HFF-Myc (cell line): ENCODE measurements around the gene EVI5.

Experiments
- DNase-seq: peaks from one replicate; pipeline ENCODE4 v3.0.0-alpha.2; 2011; ENCODE audit warnings: low read depth; ENCODE audit errors: extremely low read depth
- H3K4me3 ChIP-seq: replicated peaks from 2 replicates; pipeline ENCODE4 v1.5.1; 2011; ENCODE audit warnings: low read depth, mild to moderate bottlenecking, control low read depth, low read length
- CTCF ChIP-seq: IDR thresholded peaks from 2 replicates; pipeline ENCODE4 v1.5.1; 2012; ENCODE audit warnings: mild to moderate bottlenecking, low read depth, low read length, control low read depth; ENCODE audit errors: missing control alignments

Gene EVI5

GRCh38 chr1:92494485-92495141 lies 290.3 kb downstream of the EVI5 start:
- TF ChIP-seq CTCF, result no peak
- no peak for DNase-seq
- H3K4me3 ChIP-seq, result no peak overlapping the region

DNA sequence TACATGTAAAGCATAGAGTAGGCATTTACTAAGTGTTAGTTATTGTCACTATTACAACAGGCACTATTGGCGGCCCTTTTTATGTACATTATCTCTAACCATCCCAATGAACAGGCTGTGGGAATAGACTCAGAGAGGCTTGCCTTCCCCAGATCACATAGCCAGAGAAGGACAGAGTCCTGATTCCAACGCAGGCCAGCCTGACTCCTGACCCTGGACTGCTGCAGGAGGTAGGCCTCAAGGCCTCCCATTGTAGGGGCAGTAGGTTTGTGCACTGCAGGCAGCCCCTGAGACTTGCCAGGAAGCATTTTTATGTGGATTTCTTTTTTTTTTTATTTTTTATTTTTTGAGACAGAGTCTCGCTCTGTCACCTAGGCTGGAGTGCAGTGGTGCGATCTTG lies 291.8 kb downstream of the EVI5 start:
- no peak for TF ChIP-seq CTCF
- no peak for DNase-seq
- no peak overlapping the region for H3K4me3 ChIP-seq

DNA sequence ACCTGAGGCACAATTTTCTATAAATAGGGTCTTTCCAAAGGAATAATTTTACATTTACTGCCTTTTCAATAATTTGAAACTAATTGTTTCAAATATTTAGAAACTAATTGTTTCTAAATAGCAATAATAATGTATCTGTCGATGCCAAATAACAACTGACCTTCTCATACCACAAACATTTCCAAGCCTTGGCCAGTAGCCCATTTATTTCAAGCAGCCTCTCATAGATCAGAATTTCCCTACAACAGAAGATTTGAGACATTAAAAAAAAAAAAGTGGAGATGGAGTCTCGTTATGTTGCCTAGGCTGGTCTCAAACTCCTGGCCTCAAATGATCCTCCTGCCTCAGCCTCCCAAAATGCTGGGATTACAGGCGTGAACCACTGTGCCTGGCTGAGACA lies 296.1 kb downstream of the EVI5 start:
- H3K4me3 ChIP-seq, result no peak overlapping the region
- no peak for TF ChIP-seq CTCF
- no peak for DNase-seq

DNA sequence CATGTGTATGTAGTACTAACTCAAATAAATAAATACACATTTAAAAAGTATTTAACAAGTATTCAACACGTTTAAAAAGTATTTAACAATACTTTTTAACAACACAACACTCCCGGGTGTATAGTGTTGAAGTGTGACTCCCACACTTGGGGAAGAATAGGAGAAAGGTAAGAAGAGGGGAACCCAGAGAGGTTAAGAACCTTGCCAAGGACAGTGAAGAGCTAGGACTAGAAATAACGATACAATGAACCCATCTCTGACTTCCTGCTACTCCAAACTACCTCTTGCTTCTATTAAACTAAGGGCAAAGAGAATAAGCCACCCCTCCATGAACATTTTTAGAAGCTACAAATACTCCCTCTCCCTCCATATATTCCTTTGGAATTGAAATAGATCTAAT lies 296.5 kb downstream of the EVI5 start:
- no peak for DNase-seq

GRCh38 chr1:92487078-92487605 lies 297.8 kb downstream of the EVI5 start:
- DNase-seq, result no peak
- no peak for TF ChIP-seq CTCF
- H3K4me3 ChIP-seq, result no peak overlapping the region

More for the DNA sequence above, 296.5 kb downstream of the EVI5 start:
- TF ChIP-seq CTCF, result no peak
- no peak overlapping the region for H3K4me3 ChIP-seq

DNA sequence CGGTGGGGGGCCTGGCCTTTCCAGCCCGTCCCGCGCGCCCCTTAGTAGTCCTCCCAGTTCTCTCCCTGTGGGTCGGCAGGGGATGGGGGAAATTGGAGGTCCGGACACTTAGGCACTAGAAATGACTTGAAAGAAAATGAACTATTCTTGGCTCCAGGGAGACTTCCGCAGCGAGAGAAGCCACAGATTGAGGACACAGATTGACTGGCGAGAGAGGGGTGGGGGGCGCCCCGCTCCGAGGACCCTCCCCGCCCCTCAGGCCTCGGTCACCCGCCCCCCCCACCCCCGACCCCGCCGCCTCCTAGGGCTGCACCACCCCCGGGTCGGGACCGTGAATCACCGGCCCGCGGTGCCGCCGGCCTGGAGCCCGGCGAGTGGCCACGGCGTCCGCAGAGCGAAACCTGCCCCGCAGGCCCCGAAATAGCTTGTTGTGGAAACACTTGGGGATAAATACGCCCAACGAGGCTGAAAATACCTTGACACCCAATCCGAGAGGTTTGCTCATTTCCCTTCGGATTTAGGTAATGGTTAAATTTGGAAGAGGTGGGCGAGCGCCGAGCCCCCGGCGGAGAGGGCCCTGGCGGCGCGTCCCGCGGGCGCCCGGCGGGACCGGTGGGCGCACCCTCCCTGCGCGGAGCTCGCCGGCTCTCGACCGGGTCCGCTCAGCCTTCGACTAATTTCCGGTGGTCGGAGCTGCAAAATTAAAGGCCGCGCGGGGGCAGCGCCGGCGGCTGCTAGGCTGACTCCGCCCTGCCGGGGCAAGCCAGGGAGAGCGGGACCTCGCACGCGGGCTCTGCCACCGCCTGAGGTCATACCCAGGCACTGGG lies 298.4 kb downstream of the EVI5 start, which contains the start of gene GFI1:
Gene GFI1, minus strand, starts transcription at position 675 of the 827 bp plus-strand sequence. CDS start 3,438 bp downstream, outside the sequence.
- no peak for TF ChIP-seq CTCF
- DNase-seq, result no peak
- peak within 1 kb of the TSS; percentile 33 for H3K4me3 ChIP-seq
